Measurements from ENCODE around the gene HRH4. TPM values are rescaled to one million over a fixed set of nuclear protein-coding genes. Genes with fewer than 3 reads are reported as not detected.
A peak's percentile ranks its signal among the peaks of the same experiment; 100 is the strongest.

HRH4 gene
- total RNA-seq, 1 experiment from 2014 or later: not detected

DNA sequence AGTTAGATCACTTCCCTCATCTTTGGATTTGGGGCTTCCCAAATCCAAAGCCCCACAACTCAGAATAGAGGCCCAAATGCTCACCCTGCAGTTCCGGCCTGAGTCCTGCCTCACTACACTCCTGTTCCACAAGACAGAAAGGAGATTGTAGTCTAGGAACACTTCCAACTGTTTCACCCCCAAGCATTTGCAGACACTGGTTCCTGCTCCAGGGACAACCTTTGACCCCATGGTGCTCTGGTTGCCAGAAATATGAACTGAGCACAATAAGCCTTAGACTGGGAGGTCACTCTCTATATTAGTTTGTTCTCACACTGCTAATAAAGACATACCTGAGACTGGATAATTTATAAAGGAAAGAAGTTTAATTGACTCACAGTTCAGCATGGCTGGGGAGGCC, 49.0 kb downstream of the HRH4 start:
- DNase-seq (ENCODE audit: low read depth): no peak

DNA sequence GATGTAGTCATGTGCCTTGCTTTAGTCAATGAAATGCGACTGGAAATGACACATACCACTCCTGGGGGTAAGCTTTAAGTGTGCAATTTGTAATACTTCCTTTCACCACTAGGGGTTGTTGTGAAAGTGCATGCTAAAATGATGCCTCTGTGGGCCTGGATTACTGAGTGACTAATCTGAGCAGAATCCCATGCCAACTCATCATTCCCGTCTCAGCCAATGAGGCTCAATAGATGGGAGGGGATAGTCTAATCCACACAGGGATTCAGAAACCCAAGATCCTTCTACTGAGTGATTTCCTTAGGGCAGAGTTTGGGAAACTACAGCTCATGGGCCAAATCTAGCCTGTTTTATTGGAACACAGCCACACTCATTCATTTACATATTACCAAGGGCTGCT, 54.0 kb downstream of the HRH4 start:
- DNase-seq (ENCODE audit: low read depth): peak; percentile 53

DNA sequence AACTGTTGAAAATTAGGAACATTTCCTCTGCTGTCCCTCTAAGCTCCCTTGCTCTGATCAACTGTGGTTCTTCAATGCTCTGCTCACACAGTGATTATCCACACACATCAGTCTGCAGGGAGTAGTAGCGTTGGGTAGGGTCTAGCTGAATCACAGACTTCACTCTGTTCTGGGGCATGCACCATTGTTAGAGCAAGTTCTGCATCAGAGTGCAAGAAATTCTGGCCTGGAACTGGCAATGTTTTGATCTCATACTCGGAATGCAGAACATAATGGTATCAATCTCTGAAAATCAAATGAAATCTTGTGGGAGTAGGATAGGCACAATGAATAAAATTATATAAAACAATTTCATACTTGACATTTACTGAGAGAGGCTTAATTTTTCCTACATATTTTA, 55.3 kb downstream of the HRH4 start:
- DNase-seq (ENCODE audit: low read depth): no peak

DNA sequence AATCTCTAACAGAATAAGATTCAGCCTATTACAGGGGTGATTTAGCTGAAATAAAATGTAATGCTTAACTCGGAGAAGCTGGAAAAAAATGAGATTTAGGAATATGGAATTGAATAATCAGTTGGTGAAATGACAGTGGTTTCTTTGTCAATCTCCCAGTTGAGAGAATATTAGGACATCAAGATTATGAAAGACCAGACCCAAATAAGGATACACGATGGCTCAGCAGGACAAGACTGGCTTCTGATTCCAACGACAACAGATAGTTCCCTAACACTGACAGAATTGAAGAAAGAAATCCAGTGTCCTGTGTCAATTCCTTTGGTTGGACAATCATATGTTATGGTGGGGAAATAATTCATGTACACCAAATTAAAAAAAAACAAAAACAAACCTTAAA, 55.8 kb downstream of the HRH4 start:
- DNase-seq (ENCODE audit: low read depth): no peak

DNA sequence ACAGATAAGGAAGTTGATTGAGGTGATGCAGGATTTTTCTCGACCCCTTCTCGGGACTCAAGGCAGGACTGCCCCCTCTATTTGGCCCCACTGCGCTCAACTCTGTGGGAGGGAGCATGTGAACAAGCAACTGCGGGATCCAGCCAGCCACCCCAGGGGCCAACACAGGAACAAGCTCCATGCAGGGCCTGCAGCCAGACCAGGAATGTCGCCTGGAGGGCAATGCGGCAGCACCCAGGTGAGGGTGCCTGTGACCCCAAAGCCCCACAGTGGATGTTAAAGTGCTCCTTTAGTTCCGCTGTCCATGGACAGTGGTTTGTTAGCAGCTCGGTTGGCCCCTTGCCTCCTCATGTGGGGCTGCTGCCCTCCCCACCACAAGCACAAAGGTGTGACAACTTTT, 57.1 kb downstream of the HRH4 start:
- DNase-seq (ENCODE audit: low read depth): no peak

DNA sequence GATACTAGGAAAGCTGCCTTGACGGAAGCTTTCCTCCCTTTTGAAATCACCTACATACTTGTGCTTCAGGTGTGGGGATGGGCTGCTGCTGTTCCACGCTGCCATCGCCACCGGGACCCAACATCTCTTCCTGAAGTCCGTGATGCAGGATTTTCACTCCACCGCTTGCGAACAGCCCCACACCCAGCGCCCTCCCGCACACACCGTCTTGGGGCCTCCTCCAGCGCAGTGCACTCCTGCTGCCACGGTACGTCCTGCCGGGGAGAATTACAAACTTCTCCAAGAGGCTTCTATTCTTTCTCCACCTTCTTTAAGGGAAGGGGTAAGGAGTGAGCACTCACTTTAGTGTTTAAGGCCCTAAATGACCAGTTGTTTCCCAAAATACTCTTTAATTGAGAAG, 58.2 kb downstream of the HRH4 start:
- no peak for DNase-seq (ENCODE audit: low read depth)

Other genes starting within 250 kb of the HRH4 start
- 13.5 and 23.5 TPM in 2 replicates for gene OSBPL1A, start 62.8 kb upstream of the HRH4 start, total RNA-seq (2014; rRNA removed; shearing (Covaris generic))
- gene IMPACT, start 34.0 kb upstream of the HRH4 start, total RNA-seq (2014; rRNA removed; shearing (Covaris generic)): 22.6 and 38.3 TPM in 2 replicates

Measured in Daoy (cell line).